Fibroblast of villous mesenchyme (primary cell): ENCODE data around the gene NCAM2. TPM values are rescaled to one million over a fixed set of nuclear protein-coding genes. Genes with fewer than 3 reads are reported as not detected.

Experiments
- DNase-seq: peaks from one replicate; pipeline ENCODE4 v3.0.0-alpha.2; 2010; ENCODE audit warnings: low read depth
- H3K4me3 ChIP-seq: 2 replicates; pipeline ENCODE4 v1.5.1; 2011; ENCODE audit warnings: low read depth, mild to moderate bottlenecking, low read length
- CTCF ChIP-seq: IDR thresholded peaks from 2 replicates; pipeline ENCODE4 v1.5.1; 2012; ENCODE audit warnings: low read depth, mild to moderate bottlenecking, low read length; ENCODE audit not compliant: insufficient read depth
- total RNA-seq: library from RNA; depleted of rRNA; stranded (reverse); fragments of >200 nt; gene quantifications from 2 replicates; pipeline ENCODE4 v1.2.3, GENCODE V29; 2012

Gene NCAM2
- 5.2 and 7.1 TPM in 2 replicates for total RNA-seq

- TF ChIP-seq CTCF: no peak
- H3K4me3 ChIP-seq: peak within 1 kb of the TSS; percentile 61
- DNase-seq: peak; percentile 55
Measured at GRCh38 chr21:20997636-20998455, at the start of gene NCAM2. NCAM2 (plus strand) TSS chr21:20998409.

DNA sequence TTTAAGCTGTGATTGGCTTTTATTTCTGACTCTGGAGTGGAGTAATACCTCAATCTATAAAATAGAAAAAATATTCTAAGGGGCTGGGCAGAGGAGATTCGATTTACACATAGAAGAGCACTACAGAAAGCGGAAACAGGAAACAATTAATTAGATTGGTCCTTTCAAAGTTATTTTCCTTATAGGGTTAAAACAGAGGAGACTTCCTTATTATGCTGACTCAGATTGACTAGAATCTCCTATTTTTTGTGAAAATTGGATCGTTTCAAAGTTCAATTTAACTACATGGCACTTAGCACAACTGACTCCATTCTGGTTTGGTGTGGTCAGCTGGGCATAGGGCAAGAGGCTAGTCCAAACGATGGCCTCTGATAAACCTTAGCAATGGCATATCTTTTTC, 48.3 kb upstream of the NCAM2 start:
- no peak overlapping the region for H3K4me3 ChIP-seq
- no peak for TF ChIP-seq CTCF
- no peak for DNase-seq

DNA sequence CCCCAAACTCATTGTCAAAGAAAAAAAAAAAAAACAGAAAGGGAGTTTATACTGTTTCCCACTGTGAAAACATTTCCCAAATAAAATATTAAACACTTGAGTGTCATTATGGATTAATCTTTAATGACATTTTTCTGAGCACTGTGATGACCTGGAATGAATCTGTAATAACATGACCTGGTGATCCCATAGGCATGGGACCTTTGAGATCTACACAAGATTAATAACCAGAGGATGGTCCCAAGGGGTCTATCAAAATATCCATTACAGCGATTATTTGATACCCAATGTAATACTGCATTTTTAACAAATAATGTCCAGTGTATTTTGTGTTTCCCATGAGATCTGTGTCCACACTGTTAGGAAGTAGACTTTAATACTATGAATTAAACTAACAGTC, 32.4 kb upstream of the NCAM2 start:
- DNase-seq: no peak

GRCh38 chr21:20968391-20968790, 29.8 kb upstream of the NCAM2 start:
- TF ChIP-seq CTCF: no peak
- no peak overlapping the region for H3K4me3 ChIP-seq
- DNase-seq: no peak

More for the DNA sequence above, 32.4 kb upstream of the NCAM2 start:
- H3K4me3 ChIP-seq: no peak overlapping the region
- TF ChIP-seq CTCF: no peak

DNA sequence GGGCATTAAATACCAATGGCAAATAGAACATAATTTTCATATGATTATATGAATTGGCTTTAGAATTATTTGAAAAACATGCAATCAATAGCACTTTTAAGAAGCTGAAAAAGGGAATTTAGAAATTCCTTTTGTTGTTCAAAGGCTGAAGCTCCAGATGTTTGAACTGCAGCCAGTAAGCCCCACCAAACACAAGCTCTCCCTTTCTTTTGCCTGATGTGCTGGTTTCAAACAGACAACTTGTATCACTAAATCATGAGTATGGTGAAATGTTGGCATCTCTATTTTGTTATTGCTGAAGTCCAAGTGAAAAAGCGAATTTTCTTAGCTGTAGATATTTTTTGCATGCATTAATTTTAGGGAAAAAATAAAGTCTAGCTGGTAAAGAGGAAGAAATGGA, 27.5 kb upstream of the NCAM2 start:
- no peak overlapping the region for H3K4me3 ChIP-seq
- DNase-seq: no peak
- TF ChIP-seq CTCF: no peak

DNA sequence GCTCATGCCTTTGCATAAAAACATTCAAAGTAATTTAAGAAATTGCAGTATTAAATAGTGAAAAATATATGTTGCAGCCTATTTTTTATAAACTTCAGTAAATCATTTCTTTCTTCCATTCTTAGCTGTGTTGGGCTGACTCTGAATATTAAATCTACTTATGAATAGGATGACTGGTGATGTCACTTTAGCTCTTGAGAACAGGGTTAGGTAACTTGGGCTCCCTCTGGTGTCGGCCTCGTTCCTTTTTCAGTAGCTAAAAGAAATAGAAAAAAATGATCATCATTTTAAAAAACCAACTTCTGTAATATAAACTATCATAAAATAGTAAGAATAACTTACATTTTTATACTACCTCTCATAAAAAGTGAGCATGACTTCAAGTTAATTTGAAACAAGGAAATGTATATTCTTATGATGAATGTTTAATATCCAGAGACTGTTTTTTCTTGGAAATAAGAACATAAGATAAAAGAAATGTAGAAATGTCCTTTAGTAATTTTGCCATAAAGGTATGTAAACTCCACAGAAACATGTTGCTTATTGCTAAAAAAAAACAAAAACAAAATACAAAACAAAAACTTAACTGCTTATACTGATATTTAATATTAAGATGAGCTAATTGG, 26.8 kb upstream of the NCAM2 start:
- peak; percentile 30 for TF ChIP-seq CTCF
- no peak overlapping the region for H3K4me3 ChIP-seq
- DNase-seq: peak; percentile 27

DNA sequence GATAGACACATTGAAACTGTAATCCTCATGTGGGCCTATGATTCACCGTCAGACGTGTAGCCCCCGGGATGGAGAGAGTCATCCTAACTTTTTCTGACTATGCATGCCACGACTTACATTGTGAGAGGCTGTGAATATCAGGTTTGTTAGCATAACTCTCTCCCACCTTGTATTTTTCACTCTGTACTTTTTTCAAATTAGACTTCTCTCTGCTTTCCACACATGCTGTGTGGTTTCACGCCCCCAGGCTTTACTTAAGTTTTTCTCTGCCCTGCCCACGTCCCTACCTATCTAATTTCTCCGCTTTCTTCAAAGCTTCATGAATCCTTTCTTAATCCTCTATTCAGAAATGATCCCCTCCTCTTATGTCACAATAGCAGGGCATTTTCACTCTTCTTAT, 3.4 kb upstream of the NCAM2 start:
- no peak for TF ChIP-seq CTCF
- no peak for DNase-seq
- H3K4me3 ChIP-seq: no peak overlapping the region
